ENCODE measurements around the gene HPCA. TPM values are rescaled to one million over a fixed set of nuclear protein-coding genes. Genes with fewer than 3 reads are reported as not detected.

The HPCA gene
- total RNA-seq, 1 donor from 2014 or later, result not detected

DNA sequence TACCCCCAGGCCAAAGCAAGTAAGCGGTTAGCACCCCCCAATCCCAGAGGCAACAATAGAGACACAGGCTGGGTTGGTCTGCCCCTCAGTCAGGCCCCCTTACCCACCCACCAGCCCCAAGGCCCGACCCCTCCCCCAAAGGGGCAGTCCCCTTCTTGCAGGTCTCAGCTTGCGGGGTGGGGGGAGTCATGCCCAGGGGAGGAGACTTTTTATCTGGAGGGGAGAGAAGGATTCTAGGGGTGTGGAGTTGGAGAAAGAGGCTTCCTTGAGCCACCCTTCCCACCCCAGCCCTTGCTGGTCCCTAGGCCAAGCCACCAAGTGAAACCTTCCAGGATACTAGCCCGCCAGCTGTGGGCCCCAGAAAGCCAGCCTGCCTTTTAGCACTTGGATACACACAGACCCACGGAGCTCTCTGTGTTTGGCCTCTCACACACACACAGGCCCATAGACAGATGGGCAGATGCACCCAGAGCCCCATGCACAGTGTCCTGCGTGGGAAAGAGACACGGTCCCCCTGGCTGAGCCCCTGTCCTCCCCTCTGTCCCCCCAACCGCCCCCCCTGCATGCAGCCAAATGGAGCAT, 7.8 kb downstream of the HPCA start:
- Mint-ChIP-seq H3K4me3 (ENCODE audit: unreplicated experiment) (no peak overlapping the region), H3K4me1 (ENCODE audit: low read depth, unreplicated experiment) (peaks cover 4% of the 10 kb centered on the region), H3K27ac (ENCODE audit: unreplicated experiment) (no peak overlapping the region), H3K9me3 (ENCODE audit: unreplicated experiment) (no peaks in the 10 kb centered on the region), H3K36me3 (ENCODE audit: low read depth, unreplicated experiment) (peaks cover 7% of the 10 kb centered on the region), H3K27me3 (ENCODE audit: low read depth, unreplicated experiment) (peaks cover 73% of the 10 kb centered on the region)
- Histone ChIP-seq H2AFZ (ENCODE audit: low read depth, low read length) (no peak overlapping the region), H3K9me3 (ENCODE audit: insufficient read depth, low read depth, low read length) (no peaks in the 10 kb centered on the region), H3K4me2 (ENCODE audit: low read length) (peak overlapping the region; percentile 88), H3K36me3 (ENCODE audit: insufficient read depth, low read length) (no peaks in the 10 kb centered on the region), H3K4me1 (ENCODE audit: insufficient read depth, low read length) (no peaks in the 10 kb centered on the region), H3K4me3 (ENCODE audit: insufficient read depth, low read depth, low read length) (no peak overlapping the region), H4K20me1 (ENCODE audit: insufficient read depth, low read length) (no peaks in the 10 kb centered on the region), H3K27me3 (ENCODE audit: insufficient read depth, low read length) (peaks cover 21% of the 10 kb centered on the region), H3K79me2 (ENCODE audit: insufficient read depth, low read length) (no peaks in the 10 kb centered on the region), H3K9ac (ENCODE audit: low read length) (no peak overlapping the region), H3K27ac (ENCODE audit: low read depth, low read length) (no peak overlapping the region)
- no peak for TF ChIP-seq EZH2 (IDR thresholded peaks at IDR 0.05; ENCODE audit: insufficient read depth, low read length)
- TF ChIP-seq, protein P1, sequence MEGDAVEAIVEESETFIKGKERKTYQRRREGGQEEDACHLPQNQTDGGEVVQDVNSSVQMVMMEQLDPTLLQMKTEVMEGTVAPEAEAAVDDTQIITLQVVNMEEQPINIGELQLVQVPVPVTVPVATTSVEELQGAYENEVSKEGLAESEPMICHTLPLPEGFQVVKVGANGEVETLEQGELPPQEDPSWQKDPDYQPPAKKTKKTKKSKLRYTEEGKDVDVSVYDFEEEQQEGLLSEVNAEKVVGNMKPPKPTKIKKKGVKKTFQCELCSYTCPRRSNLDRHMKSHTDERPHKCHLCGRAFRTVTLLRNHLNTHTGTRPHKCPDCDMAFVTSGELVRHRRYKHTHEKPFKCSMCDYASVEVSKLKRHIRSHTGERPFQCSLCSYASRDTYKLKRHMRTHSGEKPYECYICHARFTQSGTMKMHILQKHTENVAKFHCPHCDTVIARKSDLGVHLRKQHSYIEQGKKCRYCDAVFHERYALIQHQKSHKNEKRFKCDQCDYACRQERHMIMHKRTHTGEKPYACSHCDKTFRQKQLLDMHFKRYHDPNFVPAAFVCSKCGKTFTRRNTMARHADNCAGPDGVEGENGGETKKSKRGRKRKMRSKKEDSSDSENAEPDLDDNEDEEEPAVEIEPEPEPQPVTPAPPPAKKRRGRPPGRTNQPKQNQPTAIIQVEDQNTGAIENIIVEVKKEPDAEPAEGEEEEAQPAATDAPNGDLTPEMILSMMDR (IDR thresholded peaks at IDR 0.05; ENCODE audit: insufficient read depth, low read depth, low read length), result no peak
- DNase-seq (ENCODE audit: low read depth), result no peak
- no peak for FAIRE-seq

DNA sequence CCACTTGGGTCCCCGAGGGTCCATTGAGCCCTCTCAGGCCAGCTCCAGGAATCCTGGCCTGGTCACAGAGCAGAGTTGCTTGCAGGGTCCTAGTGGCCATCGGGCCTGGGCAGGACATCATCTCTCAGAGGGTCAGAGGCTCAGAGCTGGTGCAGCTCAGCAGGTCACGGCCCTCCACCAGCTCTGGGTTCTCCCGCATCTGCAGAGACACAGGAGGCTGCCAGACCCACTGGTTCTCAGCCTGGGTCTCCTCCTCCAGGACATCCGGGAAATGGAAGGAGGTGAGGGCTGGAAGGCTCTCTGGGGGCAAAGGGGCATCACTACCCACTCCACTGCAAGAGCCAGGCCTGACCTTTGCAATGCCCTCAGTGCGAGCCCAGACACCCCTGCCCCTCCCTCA, 8.4 kb downstream of the HPCA start:
- peaks cover 4% of the 10 kb centered on the region for H3K4me1 Mint-ChIP-seq (ENCODE audit: low read depth, unreplicated experiment)
- TF ChIP-seq EZH2 (IDR thresholded peaks at IDR 0.05; ENCODE audit: insufficient read depth, low read length), result no peak
- TF ChIP-seq, protein P1 (IDR thresholded peaks at IDR 0.05; ENCODE audit: insufficient read depth, low read depth, low read length), result no peak
- Histone ChIP-seq H3K9ac (ENCODE audit: low read length) (no peak overlapping the region), H2AFZ (ENCODE audit: low read depth, low read length) (no peak overlapping the region), H3K4me1 (ENCODE audit: insufficient read depth, low read length) (no peaks in the 10 kb centered on the region), H3K27me3 (ENCODE audit: insufficient read depth, low read length) (peaks cover 20% of the 10 kb centered on the region), H3K9me3 (ENCODE audit: insufficient read depth, low read depth, low read length) (no peaks in the 10 kb centered on the region), H3K4me2 (ENCODE audit: low read length) (no peak overlapping the region), H4K20me1 (ENCODE audit: insufficient read depth, low read length) (no peaks in the 10 kb centered on the region), H3K27ac (ENCODE audit: low read depth, low read length) (no peak overlapping the region), H3K36me3 (ENCODE audit: insufficient read depth, low read length) (no peaks in the 10 kb centered on the region), H3K79me2 (ENCODE audit: insufficient read depth, low read length) (no peaks in the 10 kb centered on the region), H3K4me3 (ENCODE audit: insufficient read depth, low read depth, low read length) (no peak overlapping the region)
- DNase-seq (ENCODE audit: low read depth) (no peak), FAIRE-seq (no peak)
- H3K27ac Mint-ChIP-seq (ENCODE audit: unreplicated experiment), result no peak overlapping the region
- peaks cover 7% of the 10 kb centered on the region for H3K36me3 Mint-ChIP-seq (ENCODE audit: low read depth, unreplicated experiment)
- H3K4me3 Mint-ChIP-seq (ENCODE audit: unreplicated experiment), result no peak overlapping the region
- no peaks in the 10 kb centered on the region for H3K9me3 Mint-ChIP-seq (ENCODE audit: unreplicated experiment)
- H3K27me3 Mint-ChIP-seq (ENCODE audit: low read depth, unreplicated experiment), result peaks cover 70% of the 10 kb centered on the region
